Measurements from ENCODE around the gene TAS1R3.

TAS1R3 gene

GRCh38 chr1:1342061-1342562 is 11.0 kb downstream of the TAS1R3 start:
- TF ChIP-seq GATA2 (IDR thresholded peaks at IDR 0.05; ENCODE audit: low read depth, low read length) = no peak
- no peak for TF ChIP-seq GATA3 (IDR thresholded peaks at IDR 0.05; ENCODE audit: low read depth, low read length)

GRCh38 chr1:1342584-1343115 is 11.6 kb downstream of the TAS1R3 start:
- TF ChIP-seq GATA2 (IDR thresholded peaks at IDR 0.05; ENCODE audit: low read depth, low read length) = no peak
- TF ChIP-seq GATA3 (IDR thresholded peaks at IDR 0.05; ENCODE audit: low read depth, low read length) = no peak

GRCh38 chr1:1343811-1344421 is 12.8 kb downstream of the TAS1R3 start:
- TF ChIP-seq GATA3 (IDR thresholded peaks at IDR 0.05; ENCODE audit: low read depth, low read length) = no peak
- no peak for TF ChIP-seq GATA2 (IDR thresholded peaks at IDR 0.05; ENCODE audit: low read depth, low read length)

- TF ChIP-seq GATA2 (IDR thresholded peaks at IDR 0.05; ENCODE audit: low read depth, low read length) (no peak), GATA3 (IDR thresholded peaks at IDR 0.05; ENCODE audit: low read depth, low read length) (no peak)
Measured at GRCh38 chr1:1344655-1345361, 13.7 kb downstream of the TAS1R3 start.

- TF ChIP-seq GATA3 (IDR thresholded peaks at IDR 0.05; ENCODE audit: low read depth, low read length) = no peak
- no peak for TF ChIP-seq GATA2 (IDR thresholded peaks at IDR 0.05; ENCODE audit: low read depth, low read length)
Measured at GRCh38 chr1:1345384-1345783, 14.3 kb downstream of the TAS1R3 start.

- TF ChIP-seq GATA3 (IDR thresholded peaks at IDR 0.05; ENCODE audit: low read depth, low read length) (no peak), GATA2 (IDR thresholded peaks at IDR 0.05; ENCODE audit: low read depth, low read length) (no peak)
Measured at GRCh38 chr1:1345860-1346500, 14.9 kb downstream of the TAS1R3 start.

GRCh38 chr1:1346501-1346890 is 15.4 kb downstream of the TAS1R3 start:
- TF ChIP-seq GATA3 (IDR thresholded peaks at IDR 0.05; ENCODE audit: low read depth, low read length) (no peak), GATA2 (IDR thresholded peaks at IDR 0.05; ENCODE audit: low read depth, low read length) (no peak)

GRCh38 chr1:1347026-1347595 is 16.0 kb downstream of the TAS1R3 start:
- TF ChIP-seq GATA2 (IDR thresholded peaks at IDR 0.05; ENCODE audit: low read depth, low read length) = no peak
- no peak for TF ChIP-seq GATA3 (IDR thresholded peaks at IDR 0.05; ENCODE audit: low read depth, low read length)

- TF ChIP-seq GATA3 (IDR thresholded peaks at IDR 0.05; ENCODE audit: low read depth, low read length) = no peak
- TF ChIP-seq GATA2 (IDR thresholded peaks at IDR 0.05; ENCODE audit: low read depth, low read length) = no peak
Measured at GRCh38 chr1:1347663-1348419, 16.8 kb downstream of the TAS1R3 start.

GRCh38 chr1:1348420-1349255 is 17.6 kb downstream of the TAS1R3 start:
- TF ChIP-seq GATA2 (IDR thresholded peaks at IDR 0.05; ENCODE audit: low read depth, low read length) (no peak), GATA3 (IDR thresholded peaks at IDR 0.05; ENCODE audit: low read depth, low read length) (no peak)

GRCh38 chr1:1349256-1350012 is 18.4 kb downstream of the TAS1R3 start, which contains the start of gene DVL1:
DVL1 (minus strand) TSS chr1:1349418; CDS start chr1:1349065, 353 bp downstream.
- TF ChIP-seq GATA2 (IDR thresholded peaks at IDR 0.05; ENCODE audit: low read depth, low read length) (no peak), GATA3 (IDR thresholded peaks at IDR 0.05; ENCODE audit: low read depth, low read length) (no peak)
